ENCODE results near the gene NAT10. TPM values are rescaled to one million over a fixed set of nuclear protein-coding genes. Genes with fewer than 3 reads are reported as not detected.
A peak's percentile ranks its signal among the peaks of the same experiment; 100 is the strongest.

The NAT10 gene
- total and polyA plus RNA-seq, 3 donors from 2014 or later = 47.7 to 50.5 (median 49.9) TPM

- 80 to 81% methylated on average over 18 of the region's 18 CpGs for WGBS, 2 donors
- no peaks in the 10 kb centered on the region for H3K4me1 ChIP-seq
- intact Hi-C loops (cut with DNase I; ENCODE audit: low total_unique reads) = loop anchor here (10.0 kb wide), 1 partner anchor 54 kb away; no protein-coding TSS in a partner anchor
- no peaks in the 10 kb centered on the region for H3K36me3 ChIP-seq (ENCODE audit: low read depth, missing control alignments)
- H3K9me3 ChIP-seq = no peaks in the 10 kb centered on the region
- TF ChIP-seq POLR2A (IDR thresholded peaks at IDR 0.05) (no peak), CTCF (IDR thresholded peaks at IDR 0.05) (no peak)
- no peak for DNase-seq
- no peak overlapping the region for H3K4me3 ChIP-seq
- H3K27me3 ChIP-seq = no peaks in the 10 kb centered on the region
- no peak overlapping the region for H3K27ac ChIP-seq
Observed at GRCh38 chr11:34168642-34169420, 63.4 kb downstream of the NAT10 start.

DNA sequence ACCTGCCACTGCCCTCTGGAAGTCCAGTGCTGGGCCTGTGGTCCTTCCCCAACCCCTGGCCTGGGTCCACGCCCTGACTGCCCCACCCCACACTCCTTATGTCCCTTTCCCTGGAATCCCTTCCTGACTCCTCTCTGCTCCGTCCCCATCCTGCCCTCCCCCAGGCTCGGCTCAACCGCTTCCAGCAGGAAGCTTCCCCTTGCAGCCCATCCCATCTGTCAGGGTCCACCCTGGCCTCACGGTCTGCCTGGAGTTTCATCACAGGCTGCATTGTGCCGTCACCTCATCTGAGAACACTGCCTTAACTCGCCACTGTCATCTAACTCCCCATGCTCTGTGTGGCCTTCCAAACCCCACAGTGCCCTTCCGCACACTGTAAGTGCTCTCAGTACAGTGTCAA is 64.3 kb downstream of the NAT10 start:
- no peaks in the 10 kb centered on the region for H3K27me3 ChIP-seq
- H3K9me3 ChIP-seq = no peaks in the 10 kb centered on the region
- no peak overlapping the region for H3K4me3 ChIP-seq
- 65 to 75% methylated on average over 7 to 8 of the region's 8 CpGs for WGBS, 2 donors
- no peak for TF ChIP-seq CTCF (IDR thresholded peaks at IDR 0.05)
- no peak for TF ChIP-seq POLR2A (IDR thresholded peaks at IDR 0.05)
- intact Hi-C loops (cut with DNase I; ENCODE audit: low total_unique reads) = loop anchor here (5.0 to 10.0 kb wide), 2 partner anchors 55 to 188 kb away; partner anchors contain the start of gene ABTB2
- DNase-seq = no peak
- no peak overlapping the region for H3K27ac ChIP-seq
- no peaks in the 10 kb centered on the region for H3K36me3 ChIP-seq (ENCODE audit: low read depth, missing control alignments)
- H3K4me1 ChIP-seq = no peaks in the 10 kb centered on the region

- Histone ChIP-seq H3K36me3 (ENCODE audit: low read depth, missing control alignments) (no peaks in the 10 kb centered on the region), H3K4me3 (no peak overlapping the region), H3K9me3 (no peaks in the 10 kb centered on the region), H3K27ac (no peak overlapping the region), H3K4me1 (no peaks in the 10 kb centered on the region), H3K27me3 (no peaks in the 10 kb centered on the region)
- intact Hi-C loops (cut with DNase I; ENCODE audit: low total_unique reads) = loop anchor here (5.0 kb wide), 1 partner anchor 184 kb away; the partner anchor contains the start of gene ABTB2
- WGBS, 2 donors = 92 to 96% methylated on average over 10 to 16 of the region's 16 CpGs
- no peak for DNase-seq
- TF ChIP-seq POLR2A (IDR thresholded peaks at IDR 0.05) (no peak), CTCF (IDR thresholded peaks at IDR 0.05) (no peak)
Observed at GRCh38 chr11:34173050-34173449, 67.6 kb downstream of the NAT10 start.

DNA sequence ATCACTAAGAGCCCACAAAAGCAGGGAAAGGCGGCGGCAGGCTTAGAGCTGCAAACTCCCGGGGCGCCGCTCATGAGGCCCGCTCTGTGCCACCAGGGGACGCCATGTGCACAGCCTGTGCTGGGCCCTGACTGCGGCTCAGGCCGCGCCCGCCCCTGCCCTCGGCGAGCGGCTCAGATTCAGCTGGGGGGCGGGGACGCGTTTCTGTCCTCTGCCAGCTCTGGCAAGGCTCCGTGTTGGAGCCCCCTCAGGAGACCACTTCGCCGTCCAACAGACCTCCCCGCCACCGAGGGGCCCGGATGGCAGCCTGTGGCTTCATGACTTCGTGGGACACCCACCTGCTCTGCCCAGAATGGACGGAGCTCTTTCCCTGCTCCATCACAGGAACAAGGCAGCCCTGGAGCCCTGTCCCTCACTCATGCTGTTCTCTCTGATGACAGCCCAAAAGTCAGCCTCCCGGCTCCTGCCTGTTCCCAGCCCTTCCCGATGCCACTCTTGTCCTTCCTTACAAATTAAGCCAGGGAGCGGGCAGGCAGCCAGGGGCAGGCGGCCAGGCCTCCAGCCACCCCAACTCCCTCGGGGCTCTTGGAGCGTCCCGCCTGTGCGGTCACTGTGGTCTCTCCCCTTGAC is 69.1 kb downstream of the NAT10 start:
- H3K27ac ChIP-seq = no peak overlapping the region
- intact Hi-C loops (cut with DNase I; ENCODE audit: low total_unique reads) = loop anchor here (5.0 kb wide), 1 partner anchor 183 kb away; the partner anchor contains the start of gene ABTB2
- WGBS, 2 donors = 14 to 28% methylated on average over 11 to 33 of the region's 33 CpGs

More for the DNA sequence above, 69.1 kb downstream of the NAT10 start:
- no peaks in the 10 kb centered on the region for H3K36me3 ChIP-seq (ENCODE audit: low read depth, missing control alignments)
- no peaks in the 10 kb centered on the region for H3K9me3 ChIP-seq
- H3K27me3 ChIP-seq = no peaks in the 10 kb centered on the region
- no peaks in the 10 kb centered on the region for H3K4me1 ChIP-seq
- TF ChIP-seq POLR2A (IDR thresholded peaks at IDR 0.05) = no peak
- peak; percentile 77 to 88 (median 87) for TF ChIP-seq CTCF (IDR thresholded peaks at IDR 0.05)
- H3K4me3 ChIP-seq = peak overlapping the region in 1 of 2 donors; percentile 10
- peak; percentile 89 for DNase-seq
